ENCODE data around the gene BRME1.

BRME1 gene

DNA sequence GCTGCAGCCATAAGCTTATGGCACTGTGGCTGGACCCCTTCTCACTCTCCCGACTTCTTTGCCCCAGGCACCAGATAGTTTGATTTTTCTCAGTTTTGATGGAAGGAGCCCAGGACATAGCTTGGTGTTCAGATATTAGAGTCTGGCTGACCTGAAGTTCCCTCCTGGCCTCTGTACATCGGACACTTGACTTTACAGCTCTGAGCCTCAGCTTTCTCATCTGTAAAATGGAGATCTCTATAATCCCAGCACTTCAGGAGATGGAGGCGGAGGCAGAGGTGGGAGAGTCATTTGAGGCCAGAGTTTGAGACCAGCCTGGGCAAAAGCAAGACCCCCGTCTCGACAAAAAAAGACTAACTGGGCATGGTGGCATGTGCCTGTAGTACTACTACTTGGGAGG is 993 bp upstream of the BRME1 start:
- DNase-seq (ENCODE audit: low spot score) = no peak
- TF ChIP-seq, protein P1, sequence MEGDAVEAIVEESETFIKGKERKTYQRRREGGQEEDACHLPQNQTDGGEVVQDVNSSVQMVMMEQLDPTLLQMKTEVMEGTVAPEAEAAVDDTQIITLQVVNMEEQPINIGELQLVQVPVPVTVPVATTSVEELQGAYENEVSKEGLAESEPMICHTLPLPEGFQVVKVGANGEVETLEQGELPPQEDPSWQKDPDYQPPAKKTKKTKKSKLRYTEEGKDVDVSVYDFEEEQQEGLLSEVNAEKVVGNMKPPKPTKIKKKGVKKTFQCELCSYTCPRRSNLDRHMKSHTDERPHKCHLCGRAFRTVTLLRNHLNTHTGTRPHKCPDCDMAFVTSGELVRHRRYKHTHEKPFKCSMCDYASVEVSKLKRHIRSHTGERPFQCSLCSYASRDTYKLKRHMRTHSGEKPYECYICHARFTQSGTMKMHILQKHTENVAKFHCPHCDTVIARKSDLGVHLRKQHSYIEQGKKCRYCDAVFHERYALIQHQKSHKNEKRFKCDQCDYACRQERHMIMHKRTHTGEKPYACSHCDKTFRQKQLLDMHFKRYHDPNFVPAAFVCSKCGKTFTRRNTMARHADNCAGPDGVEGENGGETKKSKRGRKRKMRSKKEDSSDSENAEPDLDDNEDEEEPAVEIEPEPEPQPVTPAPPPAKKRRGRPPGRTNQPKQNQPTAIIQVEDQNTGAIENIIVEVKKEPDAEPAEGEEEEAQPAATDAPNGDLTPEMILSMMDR (IDR thresholded peaks at IDR 0.05; ENCODE audit: borderline replicate concordance, control extremely low read depth, extremely low read depth, insufficient read depth, missing control alignments) = no peak
- in situ Hi-C loops (cut with MboI; ENCODE audit: low sequenced_read_pairs, unreplicated experiment) = no loop called here

DNA sequence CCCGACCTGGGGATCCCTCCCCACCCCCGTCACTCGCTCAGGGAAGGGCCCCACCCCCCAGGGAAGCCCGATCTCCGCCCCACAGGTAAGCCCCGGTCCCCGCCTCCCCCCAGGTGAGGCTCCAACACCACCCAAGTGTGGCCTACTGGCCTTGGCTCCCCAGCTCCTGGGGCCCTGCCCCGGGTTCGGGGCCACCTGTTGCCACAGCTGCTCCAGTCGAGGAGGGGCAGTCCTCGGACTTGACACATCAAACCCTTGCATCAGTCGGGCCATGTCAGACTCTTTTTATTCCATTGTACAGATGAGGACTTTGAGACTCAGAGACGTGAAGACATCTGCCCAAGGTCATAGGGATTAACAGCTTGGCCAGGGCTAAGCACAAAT is 596 bp upstream of the BRME1 start:
- in situ Hi-C loops (cut with MboI; ENCODE audit: low sequenced_read_pairs, unreplicated experiment) = no loop called here
- DNase-seq (ENCODE audit: low spot score) = no peak
- TF ChIP-seq, protein P1 (IDR thresholded peaks at IDR 0.05; ENCODE audit: borderline replicate concordance, control extremely low read depth, extremely low read depth, insufficient read depth, missing control alignments) = no peak

DNA sequence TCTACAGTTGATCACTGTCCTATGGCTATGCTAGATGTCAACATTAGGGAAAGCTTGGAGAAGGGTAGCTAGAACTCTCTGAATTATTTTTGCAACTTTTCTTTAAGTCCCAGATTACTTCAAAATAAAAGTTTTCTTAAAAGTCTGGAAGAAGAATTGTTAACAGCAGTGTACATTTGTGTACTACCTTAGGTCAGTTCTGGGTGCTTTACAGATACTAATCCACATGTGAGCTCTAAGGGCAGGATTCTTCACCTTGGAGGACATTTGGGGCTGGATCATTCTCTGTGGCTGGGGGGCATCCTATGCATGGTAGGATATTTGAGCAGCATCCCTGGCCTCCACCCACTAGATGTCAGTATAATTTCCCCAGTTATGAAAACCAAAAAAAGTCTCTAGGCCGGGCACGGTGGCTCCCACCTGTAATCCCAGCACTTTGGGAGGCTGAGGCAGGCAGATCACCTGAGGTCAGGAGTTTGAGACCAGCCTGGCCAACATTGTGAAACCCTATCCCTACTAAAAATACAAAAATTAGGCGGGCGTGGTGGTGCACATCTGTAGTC is 2.8 kb downstream of the BRME1 start:
- peak; percentile 50 for DNase-seq (ENCODE audit: low spot score)
- TF ChIP-seq, protein P1 (IDR thresholded peaks at IDR 0.05; ENCODE audit: borderline replicate concordance, control extremely low read depth, extremely low read depth, insufficient read depth, missing control alignments) = peak; percentile 22
- in situ Hi-C loops (cut with MboI; ENCODE audit: low sequenced_read_pairs, unreplicated experiment) = no loop called here

DNA sequence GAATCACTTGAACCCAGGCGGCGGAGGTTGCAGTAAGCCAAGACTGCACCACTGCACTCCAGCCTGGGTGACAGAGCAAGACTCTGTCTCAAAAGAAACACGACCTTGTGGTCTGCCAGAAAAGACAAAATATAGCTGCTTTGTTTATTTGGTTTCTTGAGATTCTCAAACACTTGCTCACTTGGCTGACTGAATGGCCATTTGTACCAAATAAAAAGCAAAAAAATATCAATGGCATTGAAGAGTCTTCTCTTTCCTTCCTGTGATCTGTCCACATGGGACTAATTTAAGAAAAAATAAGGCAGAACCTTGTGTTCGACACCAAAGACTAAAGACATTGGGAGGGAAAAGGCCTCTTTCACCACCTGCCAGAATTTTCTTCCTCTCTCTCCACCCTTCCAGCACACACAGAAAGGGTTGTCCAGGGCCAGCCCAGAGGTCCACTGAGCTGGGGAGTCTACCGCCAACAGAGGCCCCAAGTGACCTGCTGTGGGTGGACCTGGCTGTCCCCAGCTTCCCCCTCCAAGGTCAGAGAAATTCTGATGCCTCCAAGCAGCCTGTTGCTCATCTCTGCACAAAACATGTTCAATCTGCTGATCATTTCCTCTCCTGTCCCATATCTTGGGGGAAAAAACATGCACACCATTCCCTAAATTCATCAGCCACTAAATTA is 5.9 kb downstream of the BRME1 start:
- in situ Hi-C loops (cut with MboI; ENCODE audit: low sequenced_read_pairs, unreplicated experiment) = no loop called here
- no peak for DNase-seq (ENCODE audit: low spot score)
- TF ChIP-seq, protein P1 (IDR thresholded peaks at IDR 0.05; ENCODE audit: borderline replicate concordance, control extremely low read depth, extremely low read depth, insufficient read depth, missing control alignments) = no peak

DNA sequence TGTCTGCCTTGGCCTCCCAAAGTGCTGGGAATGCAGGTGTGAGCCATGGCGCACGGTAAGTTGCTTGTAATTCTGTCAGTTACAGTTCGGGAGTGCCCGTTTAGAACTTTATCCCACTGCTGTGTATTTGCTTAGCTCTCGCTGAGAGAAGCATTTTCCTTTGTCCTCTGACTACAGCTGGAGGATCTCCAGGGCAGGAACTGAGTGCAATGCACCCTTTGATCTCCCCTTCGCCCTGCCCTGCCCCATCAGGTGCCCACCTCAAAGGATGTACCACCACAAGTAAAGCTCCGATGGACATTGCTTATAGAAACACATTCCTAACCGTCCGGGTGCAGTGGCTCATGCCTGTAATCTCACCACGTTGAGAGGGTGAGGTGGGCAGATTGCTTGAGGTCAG is 6.5 kb downstream of the BRME1 start:
- in situ Hi-C loops (cut with MboI; ENCODE audit: low sequenced_read_pairs, unreplicated experiment) = no loop called here
- TF ChIP-seq, protein P1 (IDR thresholded peaks at IDR 0.05; ENCODE audit: borderline replicate concordance, control extremely low read depth, extremely low read depth, insufficient read depth, missing control alignments) = no peak
- no peak for DNase-seq (ENCODE audit: low spot score)

DNA sequence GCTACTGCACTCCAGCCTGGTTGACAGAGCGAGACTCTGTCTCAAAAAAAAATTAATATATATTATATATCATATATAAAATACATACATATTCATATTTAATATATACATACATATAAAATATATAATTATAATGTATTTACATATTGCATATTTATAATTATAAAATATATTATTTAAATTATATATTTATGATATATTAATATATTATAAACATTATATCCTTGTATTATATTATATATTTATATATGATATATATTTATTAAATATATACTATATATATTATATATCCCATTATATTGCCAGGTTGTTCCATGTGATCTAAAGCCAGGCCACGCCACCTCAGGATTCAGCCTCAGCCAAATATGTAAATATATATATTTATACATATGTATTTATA is 9.7 kb downstream of the BRME1 start:
- in situ Hi-C loops (cut with MboI; ENCODE audit: low sequenced_read_pairs, unreplicated experiment) = no loop called here
- DNase-seq (ENCODE audit: low spot score) = no peak
- TF ChIP-seq, protein P1 (IDR thresholded peaks at IDR 0.05; ENCODE audit: borderline replicate concordance, control extremely low read depth, extremely low read depth, insufficient read depth, missing control alignments) = no peak
